Spleen (tissue), 11 donors: ENCODE data around the gene CDK14. TPM values are rescaled to one million over a fixed set of nuclear protein-coding genes. Genes with fewer than 3 reads are reported as not detected.

Experiments used
- DNase-seq: peaks from one replicate; pipeline ENCODE4 v3.0.0-alpha.2; 2020
- H3K27ac ChIP-seq, 8 donors: fragments of 200-600 bp; sonication (generic) in 7 of 8; 1 replicate in 4 of 8; 2 replicates in 4 of 8; pipeline versions ENCODE4 v1.5.0 to v1.8.0; 2016 to 2021; ENCODE audit warnings: inconsistent platforms in 4 of 8, mild to moderate bottlenecking in 4 of 8, moderate library complexity in 1 of 8
- H3K27me3 ChIP-seq, 7 donors: fragments of 200-600 bp; sonication (generic) in 6 of 7; replicated peaks in 1 of 7; 1 replicate in 4 of 7; 2 replicates in 3 of 7; pipeline versions ENCODE4 v1.5.0 to v1.8.0; 2016 to 2021; ENCODE audit warnings: inconsistent platforms in 3 of 7, mild to moderate bottlenecking in 1 of 7
- H3K36me3 ChIP-seq, 6 donors: fragments of 200-600 bp; sonication (generic) in 5 of 6; 1 replicate in 4 of 6; 2 replicates in 2 of 6; pipeline versions ENCODE4 v1.5.0 to v1.8.0; 2016 to 2021; ENCODE audit warnings: inconsistent platforms in 2 of 6
- H3K4me1 ChIP-seq, 6 donors: fragments of 200-600 bp; sonication (generic) in 5 of 6; 1 replicate in 3 of 6; 2 replicates in 3 of 6; pipeline versions ENCODE4 v1.5.0 to v1.8.0; 2016 to 2021; ENCODE audit warnings: inconsistent platforms in 3 of 6
- H3K4me3 ChIP-seq, 8 donors: fragments of 200-600 bp; sonication (generic) in 7 of 8; 1 replicate in 4 of 8; 2 replicates in 4 of 8; pipeline versions ENCODE4 v1.5.0 to v1.8.0; 2016 to 2021; ENCODE audit warnings: inconsistent platforms in 4 of 8, mild to moderate bottlenecking in 4 of 8, moderate library complexity in 2 of 8
- H3K9me3 ChIP-seq, 8 donors: fragments of 200-600 bp; sonication (generic) in 7 of 8; 1 replicate in 4 of 8; 2 replicates in 4 of 8; pipeline versions ENCODE4 v1.5.0 to v1.8.0; 2016 to 2021; ENCODE audit warnings: inconsistent platforms in 4 of 8
- POLR2A ChIP-seq, 3 donors: fragments of 450-650 bp; IDR thresholded peaks; one replicate each; pipeline ENCODE4 v1.5.1; 2017; ENCODE audit warnings: antibody characterized with exemption in 3 of 3, mild to moderate bottlenecking in 1 of 3
- POLR2AphosphoS5 ChIP-seq, 3 donors: sonication (generic); formaldehyde crosslinking; IDR thresholded peaks; one replicate each; pipeline ENCODE4 v1.5.1; 2017; ENCODE audit warnings: antibody characterized with exemption in 3 of 3
- WGBS, 5 donors: extraction: QIAGEN DNeasy Blood & Tissue Kit in 3 of 5; methylation state at CpG; one replicate each; pipeline versions ENCODE4 v1.1.5 to v1.1.7; 2013 to 2018; 5-methylcytosine and 5-hydroxymethylcytosine counted together
- intact Hi-C: fragments of 100-400 bp; cut with DNase I; formaldehyde crosslinking; loops from one replicate; pipeline ENCODE4 v1.15.0; 2023; ENCODE audit warnings: low total_unique reads
- polyA plus RNA-seq, 3 donors: library from polyadenylated mRNA; stranded (reverse); fragments of 200-250 nt; gene quantifications; one replicate each; pipeline ENCODE4 v1.2.1, GENCODE V29; 2013
- total RNA-seq, 7 donors: library from RNA; depleted of rRNA in 3 of 7; stranded (reverse); fragments of >200 nt in 3 of 7; fragmentation: NEBNext Ultra II Directional in 4 of 7; extraction: Animal tissue kit (Norgen Biotek cat#: 25700) in 4 of 7; gene quantifications; one replicate each; pipeline versions ENCODE4 v1.1.0 to v1.2.1, GENCODE V29; 2016 to 2021
- TF ChIP-seq, protein P1 (sequence below), 11 experiments: fragments of 200-600 bp in 7 of 11; fragments of 450-650 bp in 4 of 11; sonication (generic) in 4 of 11; IDR thresholded peaks in 8 of 11; conservative IDR thresholded peaks in 3 of 11; 1 replicate in 7 of 11; 2 replicates in 4 of 11; pipeline versions ENCODE4 v1.4.0 to v1.8.0; 2016 to 2021; ENCODE audit warnings: antibody characterized with exemption in 11 of 11, inconsistent platforms in 4 of 11, mild to moderate bottlenecking in 1 of 11
- donor health status: healthy with polysubstance abuse.
- donor health status: DM: no; HTN: no; CAD: no; lungs with moderate emphysema.
- donor health status: DM: no; HTN: no; CAD: no.
- donor health status: Bipolar disorder and iron deficiency.
- donor health status: healthy.
- donor health status: DM: no; HTN: no; CAD: no.
- donor health status: DM: yes; HTN: yes; CAD: no.

CDK14 gene
- total and polyA plus RNA-seq, 10 donors = 6.6 to 109 (median 51.2) TPM

DNA sequence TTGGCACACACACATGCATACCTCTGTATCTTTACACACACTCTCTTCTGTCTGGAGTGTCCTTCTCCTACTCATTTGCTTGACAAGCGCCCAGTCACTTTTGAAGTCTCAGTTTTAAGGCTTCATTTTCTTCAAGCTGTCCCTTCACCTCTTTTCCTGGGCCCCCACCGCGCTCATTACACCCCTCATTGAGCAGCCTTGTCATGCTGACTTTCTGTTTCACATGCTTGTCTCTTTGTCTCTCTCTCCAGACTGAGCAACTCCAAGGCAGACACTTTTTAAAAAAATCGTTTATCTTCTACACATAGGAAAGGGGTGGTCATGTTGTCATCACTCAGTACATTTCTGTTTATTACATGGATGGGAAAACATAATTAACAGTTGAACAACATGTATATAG lies 442.9 kb downstream of the CDK14 start:
- no peaks in the 10 kb centered on the region for H3K27me3 ChIP-seq
- WGBS, 5 donors = 76 to 91% (median 83%) methylated on average over 4 of the region's 4 CpGs
- no peaks in the 10 kb centered on the region for H3K36me3 ChIP-seq
- intact Hi-C loops = no loop called here
- no peak overlapping the region for H3K4me3 ChIP-seq
- H3K4me1 ChIP-seq = no peaks in the 10 kb centered on the region
- no peaks in the 10 kb centered on the region for H3K9me3 ChIP-seq
- H3K27ac ChIP-seq = no peak overlapping the region
- no peak for DNase-seq
- TF ChIP-seq, protein P1, sequence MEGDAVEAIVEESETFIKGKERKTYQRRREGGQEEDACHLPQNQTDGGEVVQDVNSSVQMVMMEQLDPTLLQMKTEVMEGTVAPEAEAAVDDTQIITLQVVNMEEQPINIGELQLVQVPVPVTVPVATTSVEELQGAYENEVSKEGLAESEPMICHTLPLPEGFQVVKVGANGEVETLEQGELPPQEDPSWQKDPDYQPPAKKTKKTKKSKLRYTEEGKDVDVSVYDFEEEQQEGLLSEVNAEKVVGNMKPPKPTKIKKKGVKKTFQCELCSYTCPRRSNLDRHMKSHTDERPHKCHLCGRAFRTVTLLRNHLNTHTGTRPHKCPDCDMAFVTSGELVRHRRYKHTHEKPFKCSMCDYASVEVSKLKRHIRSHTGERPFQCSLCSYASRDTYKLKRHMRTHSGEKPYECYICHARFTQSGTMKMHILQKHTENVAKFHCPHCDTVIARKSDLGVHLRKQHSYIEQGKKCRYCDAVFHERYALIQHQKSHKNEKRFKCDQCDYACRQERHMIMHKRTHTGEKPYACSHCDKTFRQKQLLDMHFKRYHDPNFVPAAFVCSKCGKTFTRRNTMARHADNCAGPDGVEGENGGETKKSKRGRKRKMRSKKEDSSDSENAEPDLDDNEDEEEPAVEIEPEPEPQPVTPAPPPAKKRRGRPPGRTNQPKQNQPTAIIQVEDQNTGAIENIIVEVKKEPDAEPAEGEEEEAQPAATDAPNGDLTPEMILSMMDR (IDR thresholded peaks at IDR 0.05 in 8 of 11, conservative IDR thresholded peaks at IDR 0.05 in 3 of 11) = no peak
- TF ChIP-seq POLR2A (IDR thresholded peaks at IDR 0.05) = no peak
- no peak for TF ChIP-seq POLR2AphosphoS5 (IDR thresholded peaks at IDR 0.05)

DNA sequence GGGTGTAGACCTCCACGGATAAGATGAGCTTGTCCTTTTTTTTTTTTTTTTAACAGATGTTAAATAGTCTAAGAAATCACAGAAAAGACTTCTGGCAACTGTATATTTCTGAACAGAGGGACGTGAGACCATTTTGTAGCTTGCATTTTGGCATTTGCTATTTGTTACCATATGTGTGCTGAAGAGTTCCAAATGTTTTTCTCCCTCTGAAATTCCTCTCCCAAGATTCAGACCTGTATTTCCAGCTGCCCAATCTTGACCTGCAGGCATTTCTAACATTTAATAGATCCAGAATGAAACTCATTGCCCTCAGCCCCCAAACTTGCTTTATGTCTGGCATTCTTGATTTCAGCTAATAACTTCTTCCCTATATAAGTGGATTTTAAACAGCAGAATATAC lies 445.0 kb downstream of the CDK14 start:
- Histone ChIP-seq H3K27me3 (no peaks in the 10 kb centered on the region), H3K36me3 (peaks cover 0 to 4% (median 0%) of the 10 kb centered on the region in 6 donors), H3K9me3 (no peaks in the 10 kb centered on the region), H3K4me3 (no peak overlapping the region), H3K27ac (no peak overlapping the region), H3K4me1 (no peaks in the 10 kb centered on the region)
- intact Hi-C loops = no loop called here
- no peak for DNase-seq
- WGBS, 5 donors = 58 to 72% (median 69%) methylated on average over 2 of the region's 2 CpGs
- no peak for TF ChIP-seq POLR2A (IDR thresholded peaks at IDR 0.05)
- TF ChIP-seq, protein P1 (IDR thresholded peaks at IDR 0.05 in 8 of 11, conservative IDR thresholded peaks at IDR 0.05 in 3 of 11) = no peak
- no peak for TF ChIP-seq POLR2AphosphoS5 (IDR thresholded peaks at IDR 0.05)

DNA sequence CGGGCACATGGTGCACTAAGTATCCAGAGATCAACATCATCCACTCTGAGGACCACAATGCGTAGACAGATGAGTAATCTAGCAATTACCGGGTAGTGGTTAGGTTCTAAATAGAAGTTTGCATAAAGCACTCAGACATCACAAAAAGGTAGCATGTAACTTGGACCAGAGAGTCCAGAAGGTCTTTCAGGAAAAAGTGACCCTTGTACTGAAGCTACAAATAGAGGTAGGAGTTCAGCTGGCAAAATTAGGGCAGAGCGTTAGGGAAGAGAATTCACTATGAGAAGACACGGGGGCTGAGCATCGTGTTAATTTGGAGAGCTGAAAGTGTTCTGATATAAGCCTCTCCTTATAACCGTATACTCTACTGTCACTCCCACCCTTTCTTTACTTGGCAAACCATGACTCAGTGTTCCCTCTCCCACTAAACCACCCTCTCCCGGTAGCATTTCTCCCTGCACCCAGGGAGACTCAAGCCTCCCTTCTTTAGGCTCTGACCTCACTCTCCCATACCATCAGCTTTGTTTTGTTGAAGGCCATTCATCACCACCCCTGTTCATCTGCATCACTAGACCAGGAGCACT lies 445.9 kb downstream of the CDK14 start:
- Histone ChIP-seq H3K4me1 (no peaks in the 10 kb centered on the region), H3K27ac (no peak overlapping the region), H3K9me3 (no peaks in the 10 kb centered on the region), H3K36me3 (peaks cover 0 to 4% (median 0%) of the 10 kb centered on the region in 6 donors), H3K4me3 (no peak overlapping the region), H3K27me3 (no peaks in the 10 kb centered on the region)
- DNase-seq = no peak
- TF ChIP-seq POLR2A (IDR thresholded peaks at IDR 0.05) (no peak), POLR2AphosphoS5 (IDR thresholded peaks at IDR 0.05) (no peak)
- TF ChIP-seq, protein P1 (IDR thresholded peaks at IDR 0.05 in 8 of 11, conservative IDR thresholded peaks at IDR 0.05 in 3 of 11) = no peak
- 92 to 95% (median 93%) methylated on average over 8 of the region's 8 CpGs for WGBS, 5 donors
- intact Hi-C loops = no loop called here

DNA sequence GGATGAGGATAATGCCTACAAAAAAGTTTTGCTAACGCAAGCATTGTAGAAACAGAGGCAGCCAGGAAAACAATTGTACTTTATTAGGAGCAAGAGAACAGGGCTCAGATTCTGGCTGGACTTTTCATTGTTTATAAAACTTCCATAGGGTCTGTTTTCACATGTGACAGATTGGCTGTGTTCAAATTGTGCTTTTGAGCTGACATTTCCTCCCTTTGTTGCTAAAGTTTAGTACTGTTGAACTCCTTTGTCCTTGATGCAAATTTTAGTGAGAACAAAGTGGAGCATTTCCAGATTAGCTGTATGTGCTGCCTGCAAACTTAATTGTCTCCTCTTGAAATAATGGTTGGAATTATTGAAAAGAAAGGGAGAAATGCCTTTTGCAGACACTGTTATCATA lies 447.1 kb downstream of the CDK14 start:
- peaks cover 0 to 12% (median 0%) of the 10 kb centered on the region in 6 donors for H3K36me3 ChIP-seq
- DNase-seq = no peak
- 80 to 91% (median 83%) methylated on average over 1 of the region's 1 CpG for WGBS, 5 donors
- H3K27ac ChIP-seq = no peak overlapping the region
- intact Hi-C loops = no loop called here
- H3K4me1 ChIP-seq = no peaks in the 10 kb centered on the region
- H3K9me3 ChIP-seq = no peaks in the 10 kb centered on the region
- no peaks in the 10 kb centered on the region for H3K27me3 ChIP-seq
- no peak for TF ChIP-seq POLR2A (IDR thresholded peaks at IDR 0.05)
- TF ChIP-seq POLR2AphosphoS5 (IDR thresholded peaks at IDR 0.05) = no peak
- TF ChIP-seq, protein P1 (IDR thresholded peaks at IDR 0.05 in 8 of 11, conservative IDR thresholded peaks at IDR 0.05 in 3 of 11) = no peak
- no peak overlapping the region for H3K4me3 ChIP-seq
